HG02981 (cell line): Measurements from ENCODE around the gene UNC5CL.

ENCODE experiments used
- ATAC-seq: cut with Tn5 transposase; IDR thresholded peaks from one replicate; pipeline ENCODE4 v1.9.1; 2021; ENCODE audit warnings: mild to moderate bottlenecking, moderate library complexity; ENCODE audit not compliant: unreplicated experiment

Gene UNC5CL

DNA sequence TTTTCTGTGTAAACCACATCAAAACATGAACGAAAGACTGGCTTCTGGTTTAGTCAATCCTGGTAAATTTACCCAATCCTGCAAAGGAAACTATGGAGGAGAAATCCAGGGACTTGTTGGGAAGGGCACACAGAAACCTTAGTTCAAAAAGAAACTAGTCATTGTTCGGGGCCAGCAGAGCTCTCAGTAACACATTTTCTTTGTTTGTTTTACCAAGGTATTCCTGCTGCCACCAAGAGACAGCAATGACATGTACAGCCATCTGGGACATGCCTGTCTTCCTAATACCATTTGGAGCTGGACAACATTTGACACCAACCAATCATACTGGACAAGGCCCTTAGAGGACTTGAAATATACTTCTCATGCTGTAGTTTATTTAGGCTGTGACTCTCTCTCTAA lies 24.9 kb upstream of the UNC5CL start:
- no peak for ATAC-seq

DNA sequence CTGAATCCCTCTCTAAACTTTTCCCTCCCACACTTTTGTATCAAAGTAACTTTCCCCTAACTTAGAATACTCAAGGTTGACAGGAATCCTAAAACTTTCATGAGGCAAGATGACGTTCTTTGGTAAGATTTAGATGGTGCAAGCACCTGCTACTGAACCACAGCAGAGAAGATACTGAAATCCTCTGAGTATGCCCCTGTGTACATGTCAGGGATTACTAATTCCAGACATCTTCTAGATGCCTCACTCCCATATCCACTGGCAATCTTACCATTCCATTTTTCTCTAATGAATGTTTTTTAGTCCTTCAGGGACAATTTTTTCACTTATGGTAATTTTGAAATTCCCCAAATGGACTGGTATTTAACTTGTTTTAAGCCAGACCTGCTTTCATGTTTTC lies 23.0 kb upstream of the UNC5CL start:
- no peak for ATAC-seq

DNA sequence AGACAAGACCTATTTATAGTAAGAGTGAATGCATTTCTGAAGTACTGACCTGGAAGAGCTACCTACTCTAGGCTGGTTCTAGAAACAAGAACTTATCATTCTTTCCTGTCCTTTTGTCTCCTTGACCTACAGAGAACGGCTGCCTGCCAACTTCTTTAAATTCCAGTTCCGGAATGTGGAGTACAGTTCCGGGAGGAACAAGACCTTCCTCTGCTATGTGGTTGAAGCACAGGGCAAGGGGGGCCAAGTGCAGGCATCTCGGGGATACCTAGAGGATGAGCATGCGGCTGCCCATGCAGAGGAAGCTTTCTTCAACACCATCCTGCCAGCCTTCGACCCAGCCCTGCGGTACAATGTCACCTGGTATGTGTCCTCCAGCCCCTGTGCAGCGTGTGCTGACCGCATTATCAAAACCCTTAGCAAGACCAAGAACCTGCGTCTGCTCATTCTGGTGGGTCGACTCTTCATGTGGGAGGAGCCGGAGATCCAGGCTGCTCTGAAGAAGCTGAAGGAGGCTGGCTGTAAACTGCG lies 22.2 kb upstream of the UNC5CL start:
- ATAC-seq = no peak

DNA sequence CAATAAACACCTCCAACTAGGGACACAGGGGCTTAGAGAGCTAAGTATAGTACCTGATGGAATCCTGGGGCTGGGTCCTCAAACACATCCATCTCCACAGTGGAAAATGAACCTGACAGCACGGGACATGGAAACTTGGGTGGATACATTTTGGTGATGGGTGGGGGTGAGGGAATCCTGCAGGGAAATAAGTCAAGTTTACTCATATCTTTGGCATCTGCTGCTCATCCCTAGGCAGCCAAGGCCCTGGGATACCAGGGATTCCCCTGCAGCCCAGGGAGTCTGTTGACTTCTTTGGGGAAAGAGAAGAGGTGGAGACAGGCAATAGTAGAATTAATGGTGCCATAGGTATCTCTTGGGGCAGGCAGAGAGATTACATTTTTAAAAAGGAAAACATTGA lies 20.5 kb upstream of the UNC5CL start:
- no peak for ATAC-seq

DNA sequence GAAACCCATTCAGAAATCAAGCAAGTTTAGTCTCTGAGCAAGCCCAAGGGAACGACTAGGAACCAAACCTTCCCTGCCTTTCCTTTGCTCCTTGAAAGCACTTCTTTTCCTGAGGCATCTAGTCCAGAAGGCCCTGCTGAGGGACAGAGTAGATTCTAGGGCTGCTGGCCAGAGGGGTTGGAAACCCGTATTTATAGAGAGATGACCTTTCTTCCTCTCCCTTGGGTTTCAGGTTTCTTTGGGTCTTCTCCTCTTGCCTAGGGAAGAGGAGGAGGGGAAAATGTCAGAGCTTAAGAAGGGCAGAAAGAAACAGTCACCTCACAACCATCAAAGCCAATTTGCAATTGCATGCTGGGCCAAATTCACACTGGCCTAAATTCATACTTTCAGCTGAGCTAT lies 19.8 kb upstream of the UNC5CL start:
- ATAC-seq = no peak

DNA sequence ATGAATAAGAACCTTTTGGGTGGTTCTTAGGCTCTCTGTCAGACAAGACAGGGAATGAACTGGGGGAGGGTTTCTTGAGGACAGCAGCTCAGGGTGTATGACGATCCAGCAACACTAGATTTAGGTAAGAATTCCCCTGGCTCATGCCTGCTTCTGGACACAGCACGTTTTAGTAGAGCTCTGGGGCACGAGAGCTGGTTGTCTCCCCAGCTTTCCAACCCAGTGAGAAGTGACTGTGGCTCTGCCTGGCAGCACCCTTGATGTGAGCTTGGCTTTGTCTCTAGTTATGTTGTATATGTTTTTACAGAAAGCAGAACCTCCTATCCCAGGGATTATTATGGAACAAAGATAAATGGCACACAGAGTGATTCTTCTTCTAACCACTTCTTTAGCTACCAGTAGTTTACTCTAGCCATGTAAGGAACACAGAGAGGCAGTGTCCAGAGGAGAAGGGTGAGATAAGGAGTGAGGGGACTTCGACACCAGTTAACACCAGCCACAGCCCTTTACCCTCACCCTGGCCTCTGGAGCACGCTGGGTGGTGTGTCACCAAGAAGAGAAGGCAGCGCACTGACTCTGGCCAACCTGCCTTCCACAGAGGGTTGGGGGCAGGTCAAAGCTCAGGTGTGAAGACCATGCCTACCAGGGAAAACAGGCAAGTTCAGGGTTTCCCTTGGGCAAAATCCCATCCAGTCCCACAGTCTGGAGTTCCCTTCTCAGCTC lies 17.9 kb upstream of the UNC5CL start:
- ATAC-seq = no peak

DNA sequence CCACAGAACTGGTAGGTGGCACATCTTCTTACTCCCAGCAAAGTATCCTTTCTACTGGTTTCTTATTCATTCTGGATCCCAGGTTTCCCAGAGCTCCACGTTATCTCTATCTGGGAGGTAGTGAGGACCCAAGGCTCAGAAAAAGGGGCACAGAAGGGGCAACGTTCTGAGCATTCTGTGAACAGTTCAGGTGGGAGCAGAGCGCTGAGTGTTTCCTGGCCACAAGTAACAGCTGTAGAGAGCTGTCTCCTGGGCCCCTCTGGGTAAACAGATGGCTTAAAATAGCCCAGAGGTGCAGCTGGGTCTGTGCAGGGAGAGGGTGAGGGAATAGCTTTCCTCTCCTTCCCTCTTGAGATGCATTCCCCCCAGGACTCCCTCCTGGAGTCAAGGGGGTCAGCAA lies 16.1 kb upstream of the UNC5CL start:
- no peak for ATAC-seq

DNA sequence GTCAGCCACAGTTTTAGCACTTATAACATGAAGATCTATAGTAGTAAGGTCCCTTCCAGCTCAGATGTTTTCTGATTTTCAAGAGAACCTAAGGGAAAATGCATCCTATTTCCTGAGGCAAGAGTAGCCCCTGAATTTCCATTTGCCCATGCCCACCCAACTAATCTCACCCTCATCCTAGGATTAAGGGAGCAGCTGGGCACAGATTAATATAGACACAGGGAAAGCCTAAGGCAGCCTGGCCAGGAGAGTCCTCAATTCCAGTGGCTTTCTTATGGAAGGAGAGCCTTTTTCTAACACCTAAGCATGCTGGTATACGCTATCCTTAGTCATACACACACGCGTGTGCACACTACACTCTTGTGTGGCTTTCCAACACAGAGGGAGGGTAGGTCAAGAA lies 15.5 kb upstream of the UNC5CL start:
- no peak for ATAC-seq

DNA sequence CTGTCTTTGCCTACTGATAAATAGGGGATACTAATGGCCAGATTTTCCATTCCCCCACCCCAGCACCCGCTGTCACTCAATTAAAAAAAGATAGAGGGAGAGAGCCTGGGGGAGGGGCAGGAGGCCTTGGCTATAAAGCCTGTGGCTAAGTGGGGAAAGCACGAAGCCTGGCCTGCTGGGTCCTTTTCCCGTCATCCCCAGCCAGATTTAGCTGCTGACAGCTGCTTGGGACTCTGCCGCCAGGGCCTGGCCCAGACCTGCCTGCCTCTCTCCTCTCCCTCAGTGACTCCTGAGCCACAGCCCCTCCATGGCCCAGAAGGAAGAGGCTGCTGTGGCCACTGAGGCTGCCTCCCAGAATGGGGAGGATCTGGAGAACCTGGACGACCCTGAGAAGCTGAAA lies 14.0 kb upstream of the UNC5CL start, which contains the start of gene APOBEC2:
Gene APOBEC2 (plus strand): TSS at position 162 of the 400 bp plus-strand sequence. CDS start 146 bp downstream, at position 308.
- no peak for ATAC-seq

DNA sequence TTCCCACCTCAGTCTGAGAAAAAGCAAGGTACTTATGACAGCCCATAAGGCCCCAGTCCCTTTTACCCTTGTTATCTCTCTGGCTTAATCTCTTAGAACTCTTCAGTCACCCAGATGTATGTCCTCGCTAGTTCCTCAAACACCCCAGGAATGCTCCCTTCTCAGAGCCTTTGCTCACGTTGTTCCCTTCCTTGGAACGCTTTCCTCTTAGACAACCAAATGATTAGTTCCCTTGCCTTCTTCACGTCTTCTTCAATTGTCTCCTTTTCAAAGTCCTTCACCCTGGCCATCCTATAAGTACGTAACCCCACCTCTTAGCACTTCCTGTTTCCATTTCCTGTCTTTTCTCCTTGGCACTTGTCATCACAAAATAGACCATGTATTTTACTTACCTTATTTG lies 12.9 kb upstream of the UNC5CL start:
- no peak for ATAC-seq

DNA sequence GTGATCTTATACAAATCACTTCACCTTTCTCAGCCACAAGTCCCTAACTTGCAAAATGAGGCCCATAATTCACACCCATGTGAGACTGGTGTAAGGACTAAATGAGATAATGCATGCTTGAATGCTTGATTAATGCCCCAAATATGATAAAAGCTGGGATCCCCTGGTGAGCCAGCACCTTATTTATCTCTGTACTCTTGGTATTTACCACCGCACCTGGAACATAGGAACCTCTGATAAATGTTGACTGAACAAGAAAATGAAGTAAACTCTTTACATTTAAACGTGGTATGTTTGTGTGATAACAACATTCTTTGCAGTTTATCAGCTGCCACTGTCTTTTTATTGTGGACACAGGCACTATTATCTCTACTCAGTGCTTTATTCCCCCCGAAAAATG lies 11.5 kb upstream of the UNC5CL start:
- no peak for ATAC-seq

DNA sequence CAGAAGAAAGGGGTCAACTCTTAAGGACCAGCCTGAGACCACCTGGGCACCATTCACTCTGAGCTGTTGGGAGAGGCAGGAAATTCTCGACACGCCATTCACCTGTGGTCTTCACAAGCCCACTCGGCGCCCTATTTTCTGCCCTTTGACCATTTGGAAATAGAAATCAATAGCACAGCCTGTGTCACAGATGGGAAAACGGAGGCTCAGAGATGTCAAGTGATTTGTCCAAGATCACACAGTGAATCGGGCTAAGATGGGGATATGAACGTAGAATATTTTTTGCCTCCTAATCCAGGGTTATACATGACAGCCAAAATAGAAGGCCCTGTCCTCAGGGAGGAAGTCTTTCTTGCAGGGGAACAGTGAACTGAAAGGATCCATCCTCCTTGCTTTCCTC lies 10.9 kb upstream of the UNC5CL start:
- no peak for ATAC-seq

DNA sequence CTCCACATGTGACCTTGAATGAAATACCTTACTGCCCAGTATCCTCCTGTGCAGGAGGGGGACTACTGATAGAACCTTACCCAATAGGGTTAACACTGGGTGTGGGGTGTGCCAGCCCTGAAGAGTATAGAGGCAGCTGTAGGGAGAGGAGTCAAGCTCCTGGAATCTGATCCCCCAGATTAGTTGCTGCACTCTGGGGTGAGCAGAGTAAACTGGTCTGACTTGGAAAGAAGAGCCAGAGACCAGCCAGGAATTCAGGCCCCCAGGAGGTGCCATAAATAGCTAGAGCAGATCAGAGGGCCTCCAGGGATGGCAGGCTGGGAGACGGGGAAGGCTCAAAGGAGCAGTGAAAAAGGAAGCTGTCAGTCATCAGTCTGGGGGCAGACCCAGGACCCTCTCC lies 10.5 kb upstream of the UNC5CL start:
- ATAC-seq = no peak

DNA sequence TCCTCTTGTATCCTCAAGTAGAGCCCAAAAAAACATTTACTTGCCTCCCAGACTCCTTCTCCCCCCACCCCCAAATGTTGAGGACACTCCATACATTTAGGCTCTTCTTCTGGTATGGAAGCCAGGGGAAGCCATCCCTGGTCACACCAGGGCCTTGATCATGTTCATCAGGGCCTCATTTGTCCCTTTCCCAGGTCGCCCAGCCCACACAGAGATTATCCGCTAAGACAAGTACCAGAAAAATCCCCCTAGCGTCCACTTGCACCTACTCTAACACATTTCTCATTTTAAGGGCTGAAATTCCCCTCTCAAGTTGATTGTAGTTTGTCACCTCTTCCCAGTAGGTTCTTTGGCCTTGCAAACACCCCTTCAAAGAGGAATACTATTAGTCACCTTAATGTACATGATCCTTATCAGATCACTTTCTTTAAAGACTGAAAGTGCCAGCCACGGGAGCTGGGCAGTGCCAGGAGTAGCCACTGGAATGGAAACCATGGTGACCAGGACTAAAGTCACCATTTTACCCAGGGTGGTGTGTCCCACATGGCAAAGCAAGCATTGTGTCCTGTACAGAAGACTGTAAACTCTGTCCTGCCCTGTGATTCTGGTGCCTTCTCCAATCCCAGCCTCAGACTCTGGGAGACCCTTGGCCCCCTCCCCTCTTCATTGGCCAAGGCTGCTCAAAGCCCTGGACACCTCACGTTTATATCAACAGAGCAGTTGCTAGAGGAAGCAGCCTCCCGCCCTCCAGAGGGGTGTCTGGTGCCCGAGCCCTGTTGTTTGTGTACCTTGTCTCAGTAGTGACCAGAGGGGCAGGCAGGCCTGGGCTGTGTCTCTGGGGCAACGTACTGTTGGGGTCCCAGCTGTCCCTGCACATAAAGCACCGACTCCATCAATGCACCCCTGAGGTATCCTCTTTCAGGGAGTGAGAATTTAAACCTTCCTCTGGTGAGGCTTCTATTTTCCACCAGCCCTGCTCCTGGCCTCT lies 9.0 kb upstream of the UNC5CL start:
- no peak for ATAC-seq

DNA sequence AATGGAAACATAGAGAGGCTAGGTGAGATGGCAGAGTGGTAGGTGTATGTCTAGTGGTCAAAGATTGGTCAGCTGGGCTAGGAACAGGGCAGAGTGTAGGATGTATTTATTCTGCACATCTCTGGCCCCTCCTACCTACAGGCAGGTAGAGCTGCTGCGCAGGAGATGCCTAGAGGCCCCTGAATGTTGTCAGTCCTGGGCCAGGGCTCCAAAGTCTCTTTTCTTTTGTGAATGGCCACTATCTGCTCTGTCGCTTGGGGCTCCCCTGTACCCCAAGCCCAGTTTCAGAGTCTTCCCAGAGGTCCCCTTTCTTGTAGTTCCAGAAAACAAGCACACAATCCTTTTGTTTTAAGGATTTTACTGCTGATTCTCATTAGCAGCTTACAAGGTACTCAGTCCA lies 8.3 kb upstream of the UNC5CL start:
- ATAC-seq = no peak

DNA sequence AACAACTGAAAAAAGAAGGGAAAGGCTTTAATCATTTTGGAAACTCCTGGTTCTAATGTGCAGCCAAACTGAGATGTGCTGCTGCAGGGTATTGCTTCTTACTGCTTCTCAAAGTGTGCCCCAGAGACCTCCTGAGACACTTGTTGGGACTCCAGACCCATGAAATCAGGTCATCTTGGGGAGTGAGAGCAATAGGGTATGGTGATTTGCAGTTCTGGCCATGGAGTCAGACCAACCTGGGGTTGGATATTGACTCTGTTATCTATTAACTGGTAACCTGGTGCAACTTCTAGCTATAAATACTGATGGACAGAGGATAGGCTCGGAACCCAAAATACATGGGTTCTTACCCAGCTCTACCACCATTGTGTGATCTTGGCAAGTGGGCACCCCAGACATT lies 7.1 kb upstream of the UNC5CL start:
- no peak for ATAC-seq

DNA sequence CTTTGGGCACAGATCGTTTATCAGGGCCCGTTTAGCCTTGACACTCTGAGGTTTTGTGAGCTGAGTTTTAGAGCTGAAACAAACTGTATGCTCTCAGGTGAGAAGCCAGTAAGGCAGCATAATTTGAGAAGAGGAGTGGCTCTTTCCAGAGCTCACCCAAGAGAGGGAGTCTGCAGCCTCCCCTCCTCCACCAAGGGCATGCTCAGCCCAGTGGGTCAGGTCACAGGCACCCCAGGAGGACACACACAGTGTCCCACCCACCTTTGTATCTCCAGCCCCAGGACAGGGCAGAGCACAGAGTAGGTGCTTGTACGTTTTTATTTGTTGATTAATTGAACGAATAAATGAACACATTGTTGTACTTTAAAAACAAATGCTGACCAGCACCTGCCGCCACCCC lies 6.6 kb upstream of the UNC5CL start:
- no peak for ATAC-seq

DNA sequence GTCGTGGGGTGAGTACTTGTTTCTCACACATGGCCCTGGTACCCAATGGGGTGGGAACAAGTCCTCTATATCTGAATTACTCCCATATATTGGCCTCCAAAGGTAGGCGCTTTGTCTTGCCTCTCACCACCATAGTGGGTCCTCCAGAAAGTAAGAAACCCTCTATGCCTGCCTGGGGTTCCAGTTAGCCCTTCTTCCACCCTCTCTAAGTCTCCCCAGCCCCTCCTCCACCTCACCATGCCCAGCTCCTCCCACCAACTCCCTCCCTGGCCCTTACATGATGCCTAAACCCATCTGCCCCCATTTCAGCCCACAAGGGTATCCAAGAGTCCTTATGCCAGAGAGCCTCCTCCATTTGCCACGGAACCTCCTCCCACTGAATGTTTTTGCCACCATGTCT lies 4.1 kb upstream of the UNC5CL start:
- ATAC-seq = no peak

DNA sequence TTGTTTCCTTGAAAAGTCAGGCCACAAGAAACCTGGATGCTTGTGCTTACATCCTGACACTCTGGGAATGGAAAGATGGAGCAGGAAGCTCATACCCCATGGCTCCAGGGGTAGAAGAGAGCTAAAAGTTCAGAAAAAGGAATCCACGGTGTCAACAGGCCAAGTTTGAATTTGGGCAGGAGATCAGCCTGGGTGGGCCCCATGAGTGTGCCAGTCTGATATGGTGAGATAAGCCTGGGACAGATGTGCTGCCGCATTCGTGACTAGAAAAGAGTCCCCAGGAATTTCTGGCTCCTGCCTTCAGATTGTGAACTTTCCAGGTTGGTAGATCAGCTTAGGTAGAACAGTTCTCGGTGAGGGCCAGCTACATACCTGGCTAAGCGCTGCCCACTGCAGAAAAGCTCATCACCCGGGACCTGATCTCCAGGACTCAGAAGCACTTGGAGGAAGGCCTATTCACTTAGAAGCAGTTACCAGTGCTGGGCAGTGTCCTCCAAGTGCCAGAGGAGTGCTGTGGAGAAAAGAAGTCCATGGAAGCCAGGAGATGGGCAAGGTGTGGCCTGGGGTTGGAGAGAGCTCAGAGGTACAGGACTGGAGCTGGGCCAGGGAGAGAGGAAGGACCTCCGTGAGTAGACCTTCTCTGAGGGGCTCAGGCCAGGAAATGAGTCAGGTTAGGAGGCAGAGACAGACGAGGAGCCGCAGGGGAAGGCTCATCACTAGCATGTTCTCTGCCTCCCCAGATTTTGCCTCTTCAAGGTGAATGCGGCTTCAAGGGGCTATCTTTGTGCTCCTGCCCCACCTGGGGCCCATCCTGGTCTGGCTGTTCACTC lies 3.4 kb upstream of the UNC5CL start, which contains the start of gene TSPO2:
Gene TSPO2 (plus strand): TSS at position 242 of the 830 bp plus-strand sequence. CDS start 519 bp downstream, at position 761.
- no peak for ATAC-seq

DNA sequence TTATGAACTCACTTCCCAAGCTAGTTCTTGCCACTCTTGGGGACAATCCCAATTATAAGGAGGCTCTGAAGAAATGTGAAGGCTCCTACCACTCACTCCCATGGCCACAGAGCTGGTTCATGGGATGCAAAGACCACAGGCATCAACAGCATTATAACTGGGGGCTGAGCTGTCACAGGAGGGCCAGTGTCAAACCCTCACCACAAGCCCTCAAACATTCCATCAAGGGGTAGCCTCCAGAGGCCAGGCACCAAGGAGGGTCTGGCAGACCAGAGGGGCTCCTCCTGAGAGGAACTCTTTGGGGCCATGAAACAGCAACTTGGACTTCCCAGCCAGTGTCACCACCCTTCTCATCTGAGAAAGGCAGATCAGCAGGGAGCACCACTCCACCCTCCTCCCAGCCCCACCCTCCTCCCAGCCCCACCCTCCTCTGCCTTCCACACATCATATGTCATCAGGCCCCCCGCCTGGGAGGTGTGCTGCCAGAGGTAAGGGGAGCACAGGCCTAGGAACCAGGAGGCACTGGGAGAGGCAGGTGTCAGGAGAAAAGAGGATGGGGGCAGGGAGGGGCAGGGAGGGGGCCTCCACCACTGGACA lies 2.0 kb upstream of the UNC5CL start:
- ATAC-seq = no peak
